DOHH2 (cell line): ENCODE measurements around the gene ZNRD2.

Experiments
- CTCF ChIP-seq: fragments of 200-600 bp; sonication (generic); IDR thresholded peaks from one replicate; pipeline ENCODE4 v1.5.1; 2014; ENCODE audit warnings: antibody characterized with exemption, mild to moderate bottlenecking, low read depth, low read length; ENCODE audit not compliant: poor library complexity, severe bottlenecking
- EZH2phosphoT487 ChIP-seq: fragments of 200-600 bp; sonication (generic); IDR thresholded peaks from 2 replicates; pipeline ENCODE4 v1.6.1; 2017; ENCODE audit warnings: borderline replicate concordance, mild to moderate bottlenecking, antibody characterized with exemption, low read length, moderate library complexity, mixed read lengths

- TF ChIP-seq CTCF (no peak), EZH2phosphoT487 (no peak)
These were observed 6.8 kb downstream of the ZNRD2 start for GRCh38 chr11:65576867-65577755.
